HL-60/S4 (cell line): ENCODE results near the gene FBXL14.
"Not testable (repeated sequence)": the region's sequence is repeated elsewhere in the genome, so short reads cannot be mapped to it uniquely, and the experiment has no call there.

ENCODE experiments used
- in situ Hi-C: fragments of 300-500 bp; cut with MboI; formaldehyde crosslinking; loops from 2 replicates; pipeline ENCODE4 v1.14.3; 2022; ENCODE audit warnings: low sequenced_read_pairs

The FBXL14 gene

GRCh38 chr12:1574865-1575259 lies 19.5 kb downstream of the FBXL14 start:
- in situ Hi-C loops = loop anchor here (10.0 to 25.0 kb wide), 3 partner anchors 460 to 1013 kb away; no protein-coding TSS in a partner anchor

GRCh38 chr12:1573960-1574864 lies 20.2 kb downstream of the FBXL14 start:
- in situ Hi-C loops = loop anchor here (10.0 kb wide), 1 partner anchor 459 kb away; no protein-coding TSS in a partner anchor

GRCh38 chr12:1572731-1573130 lies 21.6 kb downstream of the FBXL14 start:
- in situ Hi-C loops = loop anchor here (10.0 kb wide), 1 partner anchor 458 kb away; no protein-coding TSS in a partner anchor

GRCh38 chr12:1567852-1568251 lies 26.5 kb downstream of the FBXL14 start:
- in situ Hi-C loops = no loop called here

GRCh38 chr12:1566449-1567135 lies 27.8 kb downstream of the FBXL14 start:
- in situ Hi-C loops = no loop called here

GRCh38 chr12:1565172-1565571 lies 29.2 kb downstream of the FBXL14 start:
- in situ Hi-C loops = no loop called here

GRCh38 chr12:1564067-1564466 lies 30.3 kb downstream of the FBXL14 start:
- in situ Hi-C loops = no loop called here

- in situ Hi-C loops = no loop called here
Observed at GRCh38 chr12:1562813-1563407, 31.5 kb downstream of the FBXL14 start.

- in situ Hi-C loops = no loop called here
Observed at GRCh38 chr12:1560704-1561103, 33.7 kb downstream of the FBXL14 start.

GRCh38 chr12:1559676-1560091 lies 34.7 kb downstream of the FBXL14 start:
- in situ Hi-C loops = no loop called here

- in situ Hi-C loops = not testable (repeated sequence)
Observed at GRCh38 chr12:1558108-1558507, 36.3 kb downstream of the FBXL14 start.

GRCh38 chr12:1553987-1554982 lies 40.1 kb downstream of the FBXL14 start:
- in situ Hi-C loops = no loop called here

GRCh38 chr12:1553536-1553935 lies 40.8 kb downstream of the FBXL14 start:
- in situ Hi-C loops = no loop called here

- in situ Hi-C loops = no loop called here
Observed at GRCh38 chr12:1552911-1553491, 41.4 kb downstream of the FBXL14 start.

GRCh38 chr12:1552171-1552570 lies 42.2 kb downstream of the FBXL14 start:
- in situ Hi-C loops = no loop called here

GRCh38 chr12:1551496-1551895 lies 42.9 kb downstream of the FBXL14 start:
- in situ Hi-C loops = no loop called here

GRCh38 chr12:1546931-1547640 lies 47.3 kb downstream of the FBXL14 start:
- in situ Hi-C loops = no loop called here

GRCh38 chr12:1544996-1545700 lies 49.2 kb downstream of the FBXL14 start:
- in situ Hi-C loops = no loop called here

- in situ Hi-C loops = no loop called here
Observed at GRCh38 chr12:1542599-1542998, 51.8 kb downstream of the FBXL14 start.
